Measurements from ENCODE around the gene CABP7.

CABP7 gene

GRCh38 chr22:29719899-29720645 lies at the start of gene CABP7:
TSS of gene CABP7 (plus strand) at chr22:29720003. CDS start at chr22:29720425, 422 bp downstream.
- no peak for DNase-seq (ENCODE audit: low read depth)

- DNase-seq (ENCODE audit: low read depth), result no peak
Measured at GRCh38 chr22:29670626-29671025, 49.2 kb upstream of the CABP7 start.

GRCh38 chr22:29673361-29674066 lies 46.3 kb upstream of the CABP7 start:
- DNase-seq (ENCODE audit: low read depth), result no peak

- DNase-seq (ENCODE audit: low read depth), result no peak
Measured at GRCh38 chr22:29674121-29674520, 45.7 kb upstream of the CABP7 start.

- no peak for DNase-seq (ENCODE audit: low read depth)
Measured at GRCh38 chr22:29679316-29679715, 40.5 kb upstream of the CABP7 start.

- no peak for DNase-seq (ENCODE audit: low read depth)
Measured at GRCh38 chr22:29683536-29683935, 36.3 kb upstream of the CABP7 start.

GRCh38 chr22:29684244-29684643 lies 35.6 kb upstream of the CABP7 start:
- no peak for DNase-seq (ENCODE audit: low read depth)

- DNase-seq (ENCODE audit: low read depth), result no peak
Measured at GRCh38 chr22:29689206-29689879, 30.5 kb upstream of the CABP7 start.

GRCh38 chr22:29689880-29690213 lies 30.0 kb upstream of the CABP7 start:
- no peak for DNase-seq (ENCODE audit: low read depth)

- no peak for DNase-seq (ENCODE audit: low read depth)
Measured at GRCh38 chr22:29690476-29690875, 29.3 kb upstream of the CABP7 start.

- no peak for DNase-seq (ENCODE audit: low read depth)
Measured at GRCh38 chr22:29691636-29692326, 28.0 kb upstream of the CABP7 start.

- no peak for DNase-seq (ENCODE audit: low read depth)
Measured at GRCh38 chr22:29692327-29692640, 27.5 kb upstream of the CABP7 start.

- DNase-seq (ENCODE audit: low read depth), result no peak
Measured at GRCh38 chr22:29693161-29693560, 26.6 kb upstream of the CABP7 start.

- no peak for DNase-seq (ENCODE audit: low read depth)
Measured at GRCh38 chr22:29693671-29694070, 26.1 kb upstream of the CABP7 start.

GRCh38 chr22:29695129-29695926 lies 24.5 kb upstream of the CABP7 start:
- DNase-seq (ENCODE audit: low read depth), result no peak

GRCh38 chr22:29697853-29698598 lies 21.8 kb upstream of the CABP7 start:
- no peak for DNase-seq (ENCODE audit: low read depth)

GRCh38 chr22:29700206-29700899 lies 19.4 kb upstream of the CABP7 start:
- no peak for DNase-seq (ENCODE audit: low read depth)

- no peak for DNase-seq (ENCODE audit: low read depth)
Measured at GRCh38 chr22:29700900-29701154, 19.0 kb upstream of the CABP7 start.

- DNase-seq (ENCODE audit: low read depth), result no peak
Measured at GRCh38 chr22:29701155-29701999, 18.4 kb upstream of the CABP7 start.
